ENCODE data around the gene DNLZ.
"Not testable (repeated sequence)": the region's sequence is repeated elsewhere in the genome, so short reads cannot be mapped to it uniquely, and the experiment has no call there.

DNLZ gene

GRCh38 chr9:136407911-136408310 is 44.4 kb upstream of the DNLZ start:
- H3K4me3 ChIP-seq (ENCODE audit: low read depth, low read length): no peak overlapping the region
- no peak for TF ChIP-seq MAX (IDR thresholded peaks at IDR 0.05; ENCODE audit: low read depth, low read length)
- no peak for TF ChIP-seq CTCF (IDR thresholded peaks at IDR 0.05; ENCODE audit: low read depth, low read length)
- no peak for DNase-seq (ENCODE audit: low read depth)

GRCh38 chr9:136407061-136407460 is 43.5 kb upstream of the DNLZ start:
- not testable (repeated sequence) for H3K4me3 ChIP-seq (ENCODE audit: low read depth, low read length)

GRCh38 chr9:136405904-136406303 is 42.4 kb upstream of the DNLZ start:
- H3K4me3 ChIP-seq (ENCODE audit: low read depth, low read length): not testable (repeated sequence)

More at GRCh38 chr9:136407061-136407460, 43.5 kb upstream of the DNLZ start:
- not testable (repeated sequence) for DNase-seq (ENCODE audit: low read depth)

GRCh38 chr9:136405481-136405880 is 41.9 kb upstream of the DNLZ start:
- DNase-seq (ENCODE audit: low read depth): no peak
- TF ChIP-seq POLR2A (IDR thresholded peaks at IDR 0.05; ENCODE audit: extremely low read depth, insufficient read length): no peak
- no peak for TF ChIP-seq MYC (IDR thresholded peaks at IDR 0.05; ENCODE audit: low read depth, low read length)
- TF ChIP-seq CTCF (IDR thresholded peaks at IDR 0.05; ENCODE audit: low read depth, low read length): no peak
- no peak for TF ChIP-seq MAX (IDR thresholded peaks at IDR 0.05; ENCODE audit: low read depth, low read length)

More at GRCh38 chr9:136405904-136406303, 42.4 kb upstream of the DNLZ start:
- not testable (repeated sequence) for DNase-seq (ENCODE audit: low read depth)

GRCh38 chr9:136404801-136405136 is 41.2 kb upstream of the DNLZ start:
- no peak for DNase-seq (ENCODE audit: low read depth)
- no peak for TF ChIP-seq MAX (IDR thresholded peaks at IDR 0.05; ENCODE audit: low read depth, low read length)
- TF ChIP-seq MYC (IDR thresholded peaks at IDR 0.05; ENCODE audit: low read depth, low read length): no peak
- no peak for TF ChIP-seq POLR2A (IDR thresholded peaks at IDR 0.05; ENCODE audit: extremely low read depth, insufficient read length)
- no peak for TF ChIP-seq CTCF (IDR thresholded peaks at IDR 0.05; ENCODE audit: low read depth, low read length)
- no peak overlapping the region for H3K4me3 ChIP-seq (ENCODE audit: low read depth, low read length)

More at GRCh38 chr9:136405481-136405880, 41.9 kb upstream of the DNLZ start:
- no peak overlapping the region for H3K4me3 ChIP-seq (ENCODE audit: low read depth, low read length)

GRCh38 chr9:136403915-136404800 is 40.6 kb upstream of the DNLZ start:
- no peak overlapping the region for H3K4me3 ChIP-seq (ENCODE audit: low read depth, low read length)
- TF ChIP-seq MYC (IDR thresholded peaks at IDR 0.05; ENCODE audit: low read depth, low read length) (no peak), POLR2A (IDR thresholded peaks at IDR 0.05; ENCODE audit: extremely low read depth, insufficient read length) (no peak), MAX (IDR thresholded peaks at IDR 0.05; ENCODE audit: low read depth, low read length) (no peak), CTCF (IDR thresholded peaks at IDR 0.05; ENCODE audit: low read depth, low read length) (no peak)
- no peak for DNase-seq (ENCODE audit: low read depth)

GRCh38 chr9:136403538-136403914 is 40.0 kb upstream of the DNLZ start:
- TF ChIP-seq MYC (IDR thresholded peaks at IDR 0.05; ENCODE audit: low read depth, low read length): no peak
- TF ChIP-seq CTCF (IDR thresholded peaks at IDR 0.05; ENCODE audit: low read depth, low read length): no peak
- no peak for TF ChIP-seq MAX (IDR thresholded peaks at IDR 0.05; ENCODE audit: low read depth, low read length)
- no peak for TF ChIP-seq POLR2A (IDR thresholded peaks at IDR 0.05; ENCODE audit: extremely low read depth, insufficient read length)
- no peak overlapping the region for H3K4me3 ChIP-seq (ENCODE audit: low read depth, low read length)
- DNase-seq (ENCODE audit: low read depth): no peak
